ENCODE results near the gene REN.

REN gene

DNA sequence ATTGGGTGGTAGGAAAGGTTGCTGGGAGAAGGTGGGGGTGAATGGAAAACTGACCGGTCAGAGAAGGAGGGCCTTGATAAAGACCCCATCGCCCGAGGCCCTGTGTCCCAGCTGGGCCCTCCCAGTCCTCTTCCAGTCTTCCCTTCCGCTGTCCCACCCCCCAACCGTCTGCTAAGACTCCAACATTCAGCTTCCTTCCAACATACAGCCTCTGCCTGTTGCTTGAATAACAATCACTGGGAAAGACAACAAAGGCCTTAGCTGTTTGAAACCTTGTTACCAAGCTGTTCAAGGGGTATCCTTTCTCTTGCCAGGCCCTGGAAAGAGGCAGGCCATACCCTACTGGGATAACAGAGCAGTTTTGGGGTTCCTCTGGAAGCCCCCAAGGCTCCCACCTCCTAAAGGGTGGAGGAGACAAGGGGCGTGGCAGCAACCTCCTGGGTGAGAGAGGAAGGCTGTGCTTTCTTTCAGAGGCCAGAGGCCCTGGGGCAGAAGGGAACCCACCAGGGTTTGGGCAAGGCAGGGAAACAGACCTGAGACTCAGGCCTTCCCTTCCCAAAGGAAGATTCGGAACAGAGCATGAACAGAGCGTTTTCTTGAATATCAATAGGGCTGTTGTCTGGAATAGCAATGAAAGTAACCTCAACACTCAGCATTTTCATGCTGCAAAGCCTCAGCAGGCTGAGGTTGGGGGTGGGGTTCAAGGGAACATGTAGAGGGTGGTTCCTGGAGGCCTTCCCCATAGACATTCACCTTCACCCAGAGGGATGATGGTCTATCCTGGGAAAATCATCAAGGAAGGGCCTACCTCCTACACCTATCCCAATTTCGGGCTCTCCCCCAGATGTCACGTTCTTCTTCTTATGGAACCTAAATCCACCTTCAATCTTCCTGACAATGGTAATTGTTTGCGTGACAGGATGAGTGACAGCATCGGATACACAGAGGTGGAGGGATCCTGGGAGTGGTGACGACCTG lies 18.4 kb downstream of the REN start:
- TF ChIP-seq, protein P1, sequence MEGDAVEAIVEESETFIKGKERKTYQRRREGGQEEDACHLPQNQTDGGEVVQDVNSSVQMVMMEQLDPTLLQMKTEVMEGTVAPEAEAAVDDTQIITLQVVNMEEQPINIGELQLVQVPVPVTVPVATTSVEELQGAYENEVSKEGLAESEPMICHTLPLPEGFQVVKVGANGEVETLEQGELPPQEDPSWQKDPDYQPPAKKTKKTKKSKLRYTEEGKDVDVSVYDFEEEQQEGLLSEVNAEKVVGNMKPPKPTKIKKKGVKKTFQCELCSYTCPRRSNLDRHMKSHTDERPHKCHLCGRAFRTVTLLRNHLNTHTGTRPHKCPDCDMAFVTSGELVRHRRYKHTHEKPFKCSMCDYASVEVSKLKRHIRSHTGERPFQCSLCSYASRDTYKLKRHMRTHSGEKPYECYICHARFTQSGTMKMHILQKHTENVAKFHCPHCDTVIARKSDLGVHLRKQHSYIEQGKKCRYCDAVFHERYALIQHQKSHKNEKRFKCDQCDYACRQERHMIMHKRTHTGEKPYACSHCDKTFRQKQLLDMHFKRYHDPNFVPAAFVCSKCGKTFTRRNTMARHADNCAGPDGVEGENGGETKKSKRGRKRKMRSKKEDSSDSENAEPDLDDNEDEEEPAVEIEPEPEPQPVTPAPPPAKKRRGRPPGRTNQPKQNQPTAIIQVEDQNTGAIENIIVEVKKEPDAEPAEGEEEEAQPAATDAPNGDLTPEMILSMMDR (IDR thresholded peaks at IDR 0.05; ENCODE audit: extremely low read depth, missing control alignments), result no peak
- DNase-seq (ENCODE audit: low spot score), result no peak

- DNase-seq (ENCODE audit: low spot score), result no peak
- TF ChIP-seq, protein P1 (IDR thresholded peaks at IDR 0.05; ENCODE audit: extremely low read depth, missing control alignments), result no peak
Measured at GRCh38 chr1:204146965-204147364, 19.2 kb downstream of the REN start.

DNA sequence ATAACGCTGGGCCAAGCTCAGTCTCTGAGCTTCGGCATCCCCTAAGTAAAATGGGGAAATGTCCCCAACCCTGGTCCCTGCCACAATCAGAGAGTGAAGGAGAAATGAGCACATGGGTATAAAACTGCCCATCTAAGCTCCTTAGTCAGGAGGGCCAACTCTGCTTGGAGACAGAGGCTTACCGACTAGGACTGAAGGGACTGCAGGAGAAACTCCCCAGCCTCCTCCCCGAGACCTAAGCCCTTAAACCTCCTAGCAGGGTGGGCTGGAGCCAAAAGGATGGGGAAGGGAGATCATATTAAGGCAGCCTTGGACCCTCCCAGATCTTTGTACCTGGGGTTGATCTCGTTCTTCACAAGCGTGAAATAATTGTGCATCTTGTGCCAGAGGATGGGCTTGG lies 19.8 kb downstream of the REN start:
- no peak for DNase-seq (ENCODE audit: low spot score)
- TF ChIP-seq, protein P1 (IDR thresholded peaks at IDR 0.05; ENCODE audit: extremely low read depth, missing control alignments), result no peak

- TF ChIP-seq, protein P1 (IDR thresholded peaks at IDR 0.05; ENCODE audit: extremely low read depth, missing control alignments), result no peak
- DNase-seq (ENCODE audit: low spot score), result no peak
Measured at GRCh38 chr1:204145033-204145504, 21.1 kb downstream of the REN start.

DNA sequence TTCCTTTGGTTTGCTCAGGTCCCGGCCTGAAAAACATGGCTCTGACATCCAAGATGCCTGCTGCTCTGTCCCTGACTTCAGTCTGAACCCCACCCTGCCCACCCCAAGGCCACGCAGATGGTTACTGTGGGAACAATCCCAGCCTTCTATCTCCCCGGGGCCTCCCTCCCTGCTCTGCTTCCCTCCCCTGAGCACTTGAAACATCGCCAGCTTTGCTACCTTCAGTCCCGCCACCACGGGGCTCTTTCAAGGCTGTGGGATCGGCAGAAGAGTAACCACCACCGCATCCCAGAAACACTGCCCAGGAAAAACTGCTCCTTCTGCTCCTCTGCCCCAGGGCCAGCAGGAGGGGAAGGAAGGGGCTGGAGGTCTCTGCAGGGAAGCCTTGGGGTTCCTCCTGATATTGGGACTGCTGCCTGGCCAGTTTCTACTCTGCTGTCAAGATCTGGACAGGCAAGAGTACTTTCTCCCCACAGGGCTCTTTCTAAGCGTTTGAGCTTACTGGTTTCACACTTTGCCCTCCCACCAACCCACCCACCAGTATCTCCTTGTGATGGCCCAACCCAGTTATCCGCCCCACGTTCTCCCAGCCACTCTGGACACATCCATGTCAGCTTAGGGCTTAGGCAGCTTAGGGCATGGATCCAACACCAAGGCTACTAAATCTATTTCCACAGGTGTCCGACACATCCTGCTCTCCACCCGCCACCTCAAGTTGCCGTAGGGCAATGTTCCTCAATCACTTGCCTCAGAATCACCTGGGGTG lies 22.7 kb downstream of the REN start:
- DNase-seq (ENCODE audit: low spot score), result no peak
- TF ChIP-seq, protein P1 (IDR thresholded peaks at IDR 0.05; ENCODE audit: extremely low read depth, missing control alignments), result no peak

GRCh38 chr1:204142032-204142974 lies 23.8 kb downstream of the REN start:
- TF ChIP-seq, protein P1 (IDR thresholded peaks at IDR 0.05; ENCODE audit: extremely low read depth, missing control alignments), result no peak
- no peak for DNase-seq (ENCODE audit: low spot score)
